ENCODE results near the gene GPATCH1.

GRCh38 chr19:33035461-33035860, 45.5 kb upstream of the GPATCH1 start:
- TF ChIP-seq MAX (IDR thresholded peaks at IDR 0.05) = no peak
- TF ChIP-seq, protein P1, sequence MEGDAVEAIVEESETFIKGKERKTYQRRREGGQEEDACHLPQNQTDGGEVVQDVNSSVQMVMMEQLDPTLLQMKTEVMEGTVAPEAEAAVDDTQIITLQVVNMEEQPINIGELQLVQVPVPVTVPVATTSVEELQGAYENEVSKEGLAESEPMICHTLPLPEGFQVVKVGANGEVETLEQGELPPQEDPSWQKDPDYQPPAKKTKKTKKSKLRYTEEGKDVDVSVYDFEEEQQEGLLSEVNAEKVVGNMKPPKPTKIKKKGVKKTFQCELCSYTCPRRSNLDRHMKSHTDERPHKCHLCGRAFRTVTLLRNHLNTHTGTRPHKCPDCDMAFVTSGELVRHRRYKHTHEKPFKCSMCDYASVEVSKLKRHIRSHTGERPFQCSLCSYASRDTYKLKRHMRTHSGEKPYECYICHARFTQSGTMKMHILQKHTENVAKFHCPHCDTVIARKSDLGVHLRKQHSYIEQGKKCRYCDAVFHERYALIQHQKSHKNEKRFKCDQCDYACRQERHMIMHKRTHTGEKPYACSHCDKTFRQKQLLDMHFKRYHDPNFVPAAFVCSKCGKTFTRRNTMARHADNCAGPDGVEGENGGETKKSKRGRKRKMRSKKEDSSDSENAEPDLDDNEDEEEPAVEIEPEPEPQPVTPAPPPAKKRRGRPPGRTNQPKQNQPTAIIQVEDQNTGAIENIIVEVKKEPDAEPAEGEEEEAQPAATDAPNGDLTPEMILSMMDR (IDR thresholded peaks at IDR 0.05; ENCODE audit: low read depth, low read length, missing input control) = no peak
- no peak for TF ChIP-seq TAF1 (conservative IDR thresholded peaks at IDR 0.05)
- no peak for TF ChIP-seq ZBTB33 (IDR thresholded peaks at IDR 0.05)
- no peak for TF ChIP-seq SP1 (IDR thresholded peaks at IDR 0.05)
- no peak for TF ChIP-seq NR2F2 (IDR thresholded peaks at IDR 0.05)
- TF ChIP-seq EGR1 (IDR thresholded peaks at IDR 0.05; ENCODE audit: low read depth in 2 of 2) = no peak
- TF ChIP-seq, protein P2, sequence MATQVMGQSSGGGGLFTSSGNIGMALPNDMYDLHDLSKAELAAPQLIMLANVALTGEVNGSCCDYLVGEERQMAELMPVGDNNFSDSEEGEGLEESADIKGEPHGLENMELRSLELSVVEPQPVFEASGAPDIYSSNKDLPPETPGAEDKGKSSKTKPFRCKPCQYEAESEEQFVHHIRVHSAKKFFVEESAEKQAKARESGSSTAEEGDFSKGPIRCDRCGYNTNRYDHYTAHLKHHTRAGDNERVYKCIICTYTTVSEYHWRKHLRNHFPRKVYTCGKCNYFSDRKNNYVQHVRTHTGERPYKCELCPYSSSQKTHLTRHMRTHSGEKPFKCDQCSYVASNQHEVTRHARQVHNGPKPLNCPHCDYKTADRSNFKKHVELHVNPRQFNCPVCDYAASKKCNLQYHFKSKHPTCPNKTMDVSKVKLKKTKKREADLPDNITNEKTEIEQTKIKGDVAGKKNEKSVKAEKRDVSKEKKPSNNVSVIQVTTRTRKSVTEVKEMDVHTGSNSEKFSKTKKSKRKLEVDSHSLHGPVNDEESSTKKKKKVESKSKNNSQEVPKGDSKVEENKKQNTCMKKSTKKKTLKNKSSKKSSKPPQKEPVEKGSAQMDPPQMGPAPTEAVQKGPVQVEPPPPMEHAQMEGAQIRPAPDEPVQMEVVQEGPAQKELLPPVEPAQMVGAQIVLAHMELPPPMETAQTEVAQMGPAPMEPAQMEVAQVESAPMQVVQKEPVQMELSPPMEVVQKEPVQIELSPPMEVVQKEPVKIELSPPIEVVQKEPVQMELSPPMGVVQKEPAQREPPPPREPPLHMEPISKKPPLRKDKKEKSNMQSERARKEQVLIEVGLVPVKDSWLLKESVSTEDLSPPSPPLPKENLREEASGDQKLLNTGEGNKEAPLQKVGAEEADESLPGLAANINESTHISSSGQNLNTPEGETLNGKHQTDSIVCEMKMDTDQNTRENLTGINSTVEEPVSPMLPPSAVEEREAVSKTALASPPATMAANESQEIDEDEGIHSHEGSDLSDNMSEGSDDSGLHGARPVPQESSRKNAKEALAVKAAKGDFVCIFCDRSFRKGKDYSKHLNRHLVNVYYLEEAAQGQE (IDR thresholded peaks at IDR 0.05) = no peak
- no peak for TF ChIP-seq RXRA (IDR thresholded peaks at IDR 0.05)
- no peak for TF ChIP-seq FOXA1 (IDR thresholded peaks at IDR 0.05)
